Measurements from ENCODE around the gene USP22.

The USP22 gene

GRCh38 chr17:20989991-20990855 lies 52.6 kb downstream of the USP22 start:
- no peak overlapping the region for H3K4me3 ChIP-seq (ENCODE audit: low read length)
- no peaks in the 10 kb centered on the region for H3F3A ChIP-seq (ENCODE audit: control insufficient read depth, insufficient read depth)
- no peak for TF ChIP-seq CTCF (IDR thresholded peaks at IDR 0.05; ENCODE audit: low read depth, low read length, poor library complexity, severe bottlenecking)
- TF ChIP-seq EZH2phosphoT487 (IDR thresholded peaks at IDR 0.05; ENCODE audit: borderline replicate concordance, low read length) = no peak
- no peak overlapping the region for H3K4me2 ChIP-seq (ENCODE audit: low read length)
- H3K36me3 ChIP-seq (ENCODE audit: control insufficient read depth, low read length) = no peaks in the 10 kb centered on the region
- H3K4me1 ChIP-seq (ENCODE audit: control insufficient read depth, low read length) = 0 out of 2 replicates have a peak, but pooled peaks cover 3% of the 10 kb centered on the region
- H3K79me2 ChIP-seq (ENCODE audit: control insufficient read depth, low read length) = no peaks in the 10 kb centered on the region
- H3K9me2 ChIP-seq (replicated peaks; ENCODE audit: control insufficient read depth, low read length) = no peaks in the 10 kb centered on the region
- no peak overlapping the region for H3K27ac ChIP-seq (ENCODE audit: low read depth, low read length)
- no peaks in the 10 kb centered on the region for H3K9me3 ChIP-seq (ENCODE audit: control insufficient read depth, insufficient read depth, low read length)
- no peaks in the 10 kb centered on the region for H4K20me1 ChIP-seq (ENCODE audit: control insufficient read depth, insufficient read depth, low read depth, low read length)
- H3K27me3 ChIP-seq (ENCODE audit: control insufficient read depth, low read length) = peaks cover 4% of the 10 kb centered on the region; the same call in 1 of the 2 replicates

GRCh38 chr17:20989481-20989880 lies 53.3 kb downstream of the USP22 start:
- TF ChIP-seq EZH2phosphoT487 (IDR thresholded peaks at IDR 0.05; ENCODE audit: borderline replicate concordance, low read length) = no peak
- TF ChIP-seq CTCF (IDR thresholded peaks at IDR 0.05; ENCODE audit: low read depth, low read length, poor library complexity, severe bottlenecking) = no peak
- no peak overlapping the region for H3K27ac ChIP-seq (ENCODE audit: low read depth, low read length)
- H3K4me2 ChIP-seq (ENCODE audit: low read length) = no peak overlapping the region
- H3K4me3 ChIP-seq (ENCODE audit: low read length) = no peak overlapping the region
- H3K9me3 ChIP-seq (ENCODE audit: control insufficient read depth, insufficient read depth, low read length) = no peaks in the 10 kb centered on the region
- no peaks in the 10 kb centered on the region for H3K79me2 ChIP-seq (ENCODE audit: control insufficient read depth, low read length)
- H3F3A ChIP-seq (ENCODE audit: control insufficient read depth, insufficient read depth) = no peaks in the 10 kb centered on the region
- H3K4me1 ChIP-seq (ENCODE audit: control insufficient read depth, low read length) = 0 out of 2 replicates have a peak, but pooled peaks cover 3% of the 10 kb centered on the region
- no peaks in the 10 kb centered on the region for H3K9me2 ChIP-seq (replicated peaks; ENCODE audit: control insufficient read depth, low read length)
- H3K27me3 ChIP-seq (ENCODE audit: control insufficient read depth, low read length) = peaks cover 4% of the 10 kb centered on the region; the same call in 1 of the 2 replicates
- no peaks in the 10 kb centered on the region for H3K36me3 ChIP-seq (ENCODE audit: control insufficient read depth, low read length)
- H4K20me1 ChIP-seq (ENCODE audit: control insufficient read depth, insufficient read depth, low read depth, low read length) = no peaks in the 10 kb centered on the region

GRCh38 chr17:20988896-20989295 lies 53.9 kb downstream of the USP22 start:
- Histone ChIP-seq H3K4me3 (ENCODE audit: low read length) (no peak overlapping the region), H3K4me1 (ENCODE audit: control insufficient read depth, low read length) (0 out of 2 replicates have a peak, but pooled peaks cover 3% of the 10 kb centered on the region), H3K79me2 (ENCODE audit: control insufficient read depth, low read length) (no peaks in the 10 kb centered on the region), H4K20me1 (ENCODE audit: control insufficient read depth, insufficient read depth, low read depth, low read length) (no peaks in the 10 kb centered on the region), H3K27me3 (ENCODE audit: control insufficient read depth, low read length) (peaks cover 4% of the 10 kb centered on the region; the same call in 1 of the 2 replicates), H3K9me2 (replicated peaks; ENCODE audit: control insufficient read depth, low read length) (no peaks in the 10 kb centered on the region), H3K4me2 (ENCODE audit: low read length) (no peak overlapping the region), H3K9me3 (ENCODE audit: control insufficient read depth, insufficient read depth, low read length) (no peaks in the 10 kb centered on the region), H3F3A (ENCODE audit: control insufficient read depth, insufficient read depth) (no peaks in the 10 kb centered on the region), H3K36me3 (ENCODE audit: control insufficient read depth, low read length) (no peaks in the 10 kb centered on the region), H3K27ac (ENCODE audit: low read depth, low read length) (no peak overlapping the region)
- TF ChIP-seq CTCF (IDR thresholded peaks at IDR 0.05; ENCODE audit: low read depth, low read length, poor library complexity, severe bottlenecking) = no peak
- TF ChIP-seq EZH2phosphoT487 (IDR thresholded peaks at IDR 0.05; ENCODE audit: borderline replicate concordance, low read length) = no peak

All from DOHH2 (cell line).